ENCODE data around the gene MAPK10. TPM values are rescaled to one million over a fixed set of nuclear protein-coding genes. Genes with fewer than 3 reads are reported as not detected.
"Not testable (repeated sequence)": the region's sequence is repeated elsewhere in the genome, so short reads cannot be mapped to it uniquely, and the experiment has no call there.

MAPK10 gene
- total RNA-seq, 1 experiment from 2014 or later = 13.7 TPM

DNA sequence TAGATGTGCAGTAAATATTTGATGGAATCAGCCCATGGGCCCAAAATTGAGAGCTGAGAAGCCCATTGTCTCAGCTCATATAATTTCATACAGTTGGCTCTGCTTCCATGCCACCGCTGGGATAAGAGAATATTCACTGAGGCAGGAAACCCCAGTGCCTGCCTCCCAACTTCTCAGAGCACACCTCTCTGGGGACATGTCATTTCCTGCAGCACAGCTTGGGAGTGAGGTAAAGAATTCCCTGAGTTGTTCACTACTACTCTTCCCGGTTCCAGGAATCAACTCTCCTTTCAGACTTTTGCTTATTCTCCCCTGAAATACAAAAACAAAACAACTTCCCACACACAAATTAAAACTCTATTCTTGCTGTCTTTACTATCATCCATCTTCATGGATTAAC, 389.3 kb downstream of the MAPK10 start:
- Histone ChIP-seq H3K27me3 (ENCODE audit: control insufficient read depth, insufficient read depth, low read length) (no peaks in the 10 kb centered on the region), H3K36me3 (replicated peaks; ENCODE audit: control insufficient read depth, insufficient read depth, low read length) (no peaks in the 10 kb centered on the region), H3K4me3 (ENCODE audit: insufficient read depth, low read depth, low read length) (no peak overlapping the region)
- DNase-seq = no peak

- H3K27me3 ChIP-seq (ENCODE audit: control insufficient read depth, insufficient read depth, low read length) = no peaks in the 10 kb centered on the region
- no peak overlapping the region for H3K4me3 ChIP-seq (ENCODE audit: insufficient read depth, low read depth, low read length)
- DNase-seq = peak; percentile 23
- no peaks in the 10 kb centered on the region for H3K36me3 ChIP-seq (replicated peaks; ENCODE audit: control insufficient read depth, insufficient read depth, low read length)
Observed at GRCh38 chr4:85968945-85969819, 390.7 kb downstream of the MAPK10 start.

DNA sequence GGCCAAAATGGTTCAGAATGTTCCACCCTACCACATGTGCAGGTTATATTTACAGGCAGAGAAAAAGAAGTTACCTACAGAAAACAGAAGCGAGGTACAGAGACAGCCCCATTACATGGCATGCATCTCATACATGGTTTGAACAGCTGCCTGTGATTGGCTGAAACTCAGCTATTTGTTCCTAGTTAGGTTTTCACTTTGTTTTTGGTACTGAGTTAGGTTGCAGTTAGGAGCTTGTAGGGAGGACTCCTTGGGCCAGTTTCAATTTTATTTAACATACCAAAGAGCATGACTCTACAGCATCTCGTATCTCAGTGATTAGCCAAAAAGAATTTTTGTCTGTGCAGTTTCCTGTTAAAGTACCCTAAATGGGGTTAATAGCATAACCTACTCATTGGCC, 392.0 kb downstream of the MAPK10 start:
- no peaks in the 10 kb centered on the region for H3K27me3 ChIP-seq (ENCODE audit: control insufficient read depth, insufficient read depth, low read length)
- no peaks in the 10 kb centered on the region for H3K36me3 ChIP-seq (replicated peaks; ENCODE audit: control insufficient read depth, insufficient read depth, low read length)
- no peak overlapping the region for H3K4me3 ChIP-seq (ENCODE audit: insufficient read depth, low read depth, low read length)
- DNase-seq = no peak

DNA sequence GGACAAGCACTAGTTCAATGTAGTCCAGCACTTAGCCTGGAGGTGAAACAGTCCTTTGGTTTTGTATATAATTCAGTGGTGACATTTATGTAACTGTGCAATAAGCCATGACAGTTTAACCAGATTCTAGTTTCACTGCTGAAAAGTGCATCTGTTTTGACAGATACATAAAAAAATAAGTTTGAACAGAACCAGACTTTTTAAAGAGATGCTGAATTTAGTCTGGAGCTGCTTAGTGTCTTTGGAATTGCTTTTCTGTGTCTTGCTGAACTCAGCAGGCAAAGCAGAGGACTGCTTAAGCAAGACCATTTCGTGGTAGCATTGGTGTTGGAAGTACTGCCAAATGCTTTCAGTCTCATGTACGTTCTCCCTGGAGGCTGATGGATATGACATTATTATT, 393.5 kb downstream of the MAPK10 start:
- H3K27me3 ChIP-seq (ENCODE audit: control insufficient read depth, insufficient read depth, low read length) = no peaks in the 10 kb centered on the region
- no peak for DNase-seq
- no peak overlapping the region for H3K4me3 ChIP-seq (ENCODE audit: insufficient read depth, low read depth, low read length)
- no peaks in the 10 kb centered on the region for H3K36me3 ChIP-seq (replicated peaks; ENCODE audit: control insufficient read depth, insufficient read depth, low read length)

DNA sequence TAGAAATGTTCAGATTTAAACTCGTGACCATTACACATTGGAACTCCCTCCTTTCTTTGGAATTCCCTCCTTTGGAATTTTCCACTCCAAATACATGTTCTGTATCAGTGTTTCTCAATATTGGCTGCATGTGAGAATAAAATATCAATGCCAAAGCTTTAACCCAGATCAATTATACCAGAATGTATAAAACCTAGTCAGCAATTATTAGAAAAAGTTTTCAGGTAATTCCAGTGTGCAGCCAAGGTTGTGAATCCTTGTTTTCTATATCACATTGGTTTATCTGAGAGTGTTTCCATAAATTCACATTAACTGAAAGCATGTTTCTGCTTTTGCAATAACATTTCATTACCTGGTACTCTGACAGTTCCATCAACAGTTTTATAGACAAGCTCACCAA, 394.3 kb downstream of the MAPK10 start:
- H3K36me3 ChIP-seq (replicated peaks; ENCODE audit: control insufficient read depth, insufficient read depth, low read length) = no peaks in the 10 kb centered on the region
- H3K4me3 ChIP-seq (ENCODE audit: insufficient read depth, low read depth, low read length) = no peak overlapping the region
- no peaks in the 10 kb centered on the region for H3K27me3 ChIP-seq (ENCODE audit: control insufficient read depth, insufficient read depth, low read length)
- no peak for DNase-seq

GRCh38 chr4:85965017-85965416, 394.8 kb downstream of the MAPK10 start:
- not testable (repeated sequence) for H3K27me3 ChIP-seq (ENCODE audit: control insufficient read depth, insufficient read depth, low read length); DNase-seq; H3K36me3 ChIP-seq (replicated peaks; ENCODE audit: control insufficient read depth, insufficient read depth, low read length); H3K4me3 ChIP-seq (ENCODE audit: insufficient read depth, low read depth, low read length)

- H3K27me3 ChIP-seq (ENCODE audit: control insufficient read depth, insufficient read depth, low read length) = no peaks in the 10 kb centered on the region
- DNase-seq = no peak
- H3K4me3 ChIP-seq (ENCODE audit: insufficient read depth, low read depth, low read length) = no peak overlapping the region
- no peaks in the 10 kb centered on the region for H3K36me3 ChIP-seq (replicated peaks; ENCODE audit: control insufficient read depth, insufficient read depth, low read length)
Observed at GRCh38 chr4:85964298-85964697, 395.6 kb downstream of the MAPK10 start.

- Histone ChIP-seq H3K4me3 (ENCODE audit: insufficient read depth, low read depth, low read length) (no peak overlapping the region), H3K36me3 (replicated peaks; ENCODE audit: control insufficient read depth, insufficient read depth, low read length) (no peaks in the 10 kb centered on the region), H3K27me3 (ENCODE audit: control insufficient read depth, insufficient read depth, low read length) (no peaks in the 10 kb centered on the region)
- DNase-seq = no peak
Observed at GRCh38 chr4:85963231-85963630, 396.6 kb downstream of the MAPK10 start.

DNA sequence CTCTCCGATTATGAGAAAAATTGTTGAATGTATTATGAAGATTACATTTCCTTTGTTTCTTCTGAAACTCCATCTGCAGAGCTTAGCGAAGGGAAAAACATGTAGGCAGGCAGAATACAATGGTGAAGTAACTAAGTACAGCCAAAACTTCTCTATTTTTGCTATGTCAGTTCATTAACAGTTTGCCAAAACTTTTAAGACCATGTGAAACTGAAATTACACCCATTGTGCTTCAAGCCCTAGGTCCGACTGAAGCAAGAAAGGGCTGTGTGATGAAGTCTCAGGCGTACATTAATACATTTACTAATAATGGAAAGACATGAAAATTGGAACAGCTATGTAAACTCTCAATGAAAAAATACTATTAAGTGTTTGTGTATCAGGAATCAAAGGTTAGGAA, 398.0 kb downstream of the MAPK10 start:
- DNase-seq = no peak
- no peaks in the 10 kb centered on the region for H3K27me3 ChIP-seq (ENCODE audit: control insufficient read depth, insufficient read depth, low read length)
- H3K36me3 ChIP-seq (replicated peaks; ENCODE audit: control insufficient read depth, insufficient read depth, low read length) = no peaks in the 10 kb centered on the region
- no peak overlapping the region for H3K4me3 ChIP-seq (ENCODE audit: insufficient read depth, low read depth, low read length)

GRCh38 chr4:85956293-85956945, 403.4 kb downstream of the MAPK10 start:
- no peak for DNase-seq
- Histone ChIP-seq H3K4me3 (ENCODE audit: insufficient read depth, low read depth, low read length) (no peak overlapping the region), H3K36me3 (replicated peaks; ENCODE audit: control insufficient read depth, insufficient read depth, low read length) (no peaks in the 10 kb centered on the region), H3K27me3 (ENCODE audit: control insufficient read depth, insufficient read depth, low read length) (no peaks in the 10 kb centered on the region)

- DNase-seq = no peak
- H3K4me3 ChIP-seq (ENCODE audit: insufficient read depth, low read depth, low read length) = no peak overlapping the region
- no peaks in the 10 kb centered on the region for H3K27me3 ChIP-seq (ENCODE audit: control insufficient read depth, insufficient read depth, low read length)
- H3K36me3 ChIP-seq (replicated peaks; ENCODE audit: control insufficient read depth, insufficient read depth, low read length) = no peaks in the 10 kb centered on the region
Observed at GRCh38 chr4:85955620-85956292, 404.1 kb downstream of the MAPK10 start.

DNA sequence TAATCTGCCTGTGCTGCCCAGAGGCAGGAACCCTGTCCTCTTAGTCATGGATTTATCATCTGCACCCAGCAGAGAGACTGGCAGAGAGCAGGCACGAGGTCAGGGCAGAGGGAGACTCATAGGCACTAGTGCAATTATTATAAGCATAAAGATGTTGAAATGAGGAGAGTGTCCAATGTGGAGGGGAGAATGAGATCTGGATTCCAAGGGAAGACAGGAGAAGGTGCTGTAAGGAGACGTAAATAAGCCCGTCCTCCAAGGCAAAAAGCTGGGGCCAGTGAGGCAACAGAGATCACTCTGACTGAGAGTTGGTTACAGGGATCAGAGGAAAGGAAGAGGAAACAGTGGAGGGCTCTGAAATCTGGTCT, 406.2 kb downstream of the MAPK10 start:
- Histone ChIP-seq H3K27me3 (ENCODE audit: control insufficient read depth, insufficient read depth, low read length) (no peaks in the 10 kb centered on the region), H3K36me3 (replicated peaks; ENCODE audit: control insufficient read depth, insufficient read depth, low read length) (no peaks in the 10 kb centered on the region), H3K4me3 (ENCODE audit: insufficient read depth, low read depth, low read length) (no peak overlapping the region)
- DNase-seq = no peak

DNA sequence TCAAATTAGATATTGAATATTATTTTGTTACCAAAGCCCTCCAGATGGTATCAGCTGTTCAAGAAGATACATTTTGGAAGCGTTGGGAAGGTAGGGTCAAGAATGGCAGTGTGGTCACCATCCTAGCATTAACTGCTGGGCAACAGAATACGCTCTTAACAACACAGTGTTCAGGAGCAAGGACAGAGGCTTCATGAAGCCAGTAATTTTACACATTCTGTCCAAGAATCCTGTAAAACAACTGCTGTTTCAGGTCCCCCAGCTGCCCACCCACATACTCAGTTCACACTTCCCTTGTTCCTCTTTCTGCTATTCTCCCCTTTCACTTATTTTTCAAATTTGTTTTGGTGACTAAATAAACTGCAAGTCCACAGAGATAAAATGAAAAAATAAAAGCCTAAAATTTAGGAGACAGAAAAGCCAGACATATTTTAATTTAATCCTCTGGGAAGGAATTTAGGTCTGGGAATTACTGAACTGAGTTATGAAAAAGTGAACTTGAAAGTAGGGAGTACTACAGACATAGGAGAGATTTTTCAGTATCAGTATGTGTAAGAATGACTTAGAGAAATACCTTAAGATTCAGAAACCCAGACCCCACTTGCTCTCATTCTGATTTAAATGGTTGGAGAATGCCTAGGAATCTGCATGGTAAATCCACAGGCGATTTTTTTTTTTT, 406.7 kb downstream of the MAPK10 start:
- no peak for DNase-seq
- Histone ChIP-seq H3K36me3 (replicated peaks; ENCODE audit: control insufficient read depth, insufficient read depth, low read length) (no peaks in the 10 kb centered on the region), H3K27me3 (ENCODE audit: control insufficient read depth, insufficient read depth, low read length) (no peaks in the 10 kb centered on the region), H3K4me3 (ENCODE audit: insufficient read depth, low read depth, low read length) (no peak overlapping the region)

DNA sequence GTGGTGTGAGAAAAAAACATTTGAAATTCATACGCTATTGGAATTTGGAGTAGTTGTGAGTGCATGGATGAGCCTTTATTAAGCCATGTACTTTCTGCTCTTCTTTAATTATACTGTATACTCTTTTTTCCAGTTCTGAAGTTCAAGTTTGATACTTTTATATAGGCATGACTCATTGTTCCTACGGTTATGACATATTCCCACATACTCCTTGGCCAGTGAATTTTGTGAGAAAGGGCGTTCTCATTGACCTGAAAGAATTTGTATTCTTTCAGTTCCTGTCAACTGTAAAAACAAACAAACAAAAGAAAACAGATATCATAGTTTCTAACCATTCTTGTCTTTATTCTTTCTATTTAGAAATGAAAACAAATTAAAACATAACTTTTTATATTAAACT, 407.3 kb downstream of the MAPK10 start:
- H3K27me3 ChIP-seq (ENCODE audit: control insufficient read depth, insufficient read depth, low read length) = no peaks in the 10 kb centered on the region
- no peak overlapping the region for H3K4me3 ChIP-seq (ENCODE audit: insufficient read depth, low read depth, low read length)
- no peak for DNase-seq
- H3K36me3 ChIP-seq (replicated peaks; ENCODE audit: control insufficient read depth, insufficient read depth, low read length) = no peaks in the 10 kb centered on the region
